WTC11 (cell line): ENCODE results near the gene RASL11A.

Experiments used
- CTCF ChIP-seq: fragments of 200-600 bp; IDR thresholded peaks from 2 replicates; pipeline ENCODE4 v1.8.0; 2022; ENCODE audit warnings: antibody characterized with exemption
- GABPB1 ChIP-seq: sonication (generic); formaldehyde crosslinking; IDR thresholded peaks from 2 replicates; pipeline ENCODE4 v1.8.1; 2023; ENCODE audit warnings: mild to moderate bottlenecking, missing genetic modification reagents
- JUN ChIP-seq: sonication (generic); formaldehyde crosslinking; IDR thresholded peaks from 2 replicates; pipeline ENCODE4 v1.8.0; 2023; ENCODE audit warnings: mild to moderate bottlenecking, missing genetic modification reagents
- MAX ChIP-seq: sonication (generic); formaldehyde crosslinking; IDR thresholded peaks from 2 replicates; pipeline ENCODE4 v1.8.0; 2022; ENCODE audit warnings: mild to moderate bottlenecking, missing genetic modification reagents
- MLX ChIP-seq: sonication (generic); formaldehyde crosslinking; IDR thresholded peaks from 2 replicates; pipeline ENCODE4 v1.8.1; 2023; ENCODE audit warnings: mild to moderate bottlenecking, missing genetic modification reagents, moderate library complexity
- OVOL2 ChIP-seq: fragments of 250-450 bp; sonication (Bioruptor Pico); IDR thresholded peaks from 2 replicates; pipeline ENCODE4 v1.9.0; 2021; ENCODE audit warnings: mild to moderate bottlenecking, borderline replicate concordance
- SMAD4 ChIP-seq: sonication (generic); formaldehyde crosslinking; IDR thresholded peaks from 2 replicates; pipeline ENCODE4 v1.8.0; 2022; ENCODE audit warnings: mild to moderate bottlenecking, missing genetic modification reagents
- TEAD1 ChIP-seq: sonication (generic); formaldehyde crosslinking; IDR thresholded peaks from 2 replicates; pipeline ENCODE4 v1.8.0; 2022; ENCODE audit warnings: mild to moderate bottlenecking, missing genetic modification reagents
- TF ChIP-seq, protein P1 (sequence below): sonication (generic); formaldehyde crosslinking; IDR thresholded peaks from 2 replicates; pipeline ENCODE4 v1.8.1; 2022; ENCODE audit warnings: mild to moderate bottlenecking, moderate library complexity, missing genetic modification reagents
- TF ChIP-seq, protein P2 (sequence below): sonication (generic); formaldehyde crosslinking; IDR thresholded peaks from 2 replicates; pipeline ENCODE4 v1.8.1; 2023; ENCODE audit warnings: mild to moderate bottlenecking, missing genetic modification reagents, moderate library complexity

DNA sequence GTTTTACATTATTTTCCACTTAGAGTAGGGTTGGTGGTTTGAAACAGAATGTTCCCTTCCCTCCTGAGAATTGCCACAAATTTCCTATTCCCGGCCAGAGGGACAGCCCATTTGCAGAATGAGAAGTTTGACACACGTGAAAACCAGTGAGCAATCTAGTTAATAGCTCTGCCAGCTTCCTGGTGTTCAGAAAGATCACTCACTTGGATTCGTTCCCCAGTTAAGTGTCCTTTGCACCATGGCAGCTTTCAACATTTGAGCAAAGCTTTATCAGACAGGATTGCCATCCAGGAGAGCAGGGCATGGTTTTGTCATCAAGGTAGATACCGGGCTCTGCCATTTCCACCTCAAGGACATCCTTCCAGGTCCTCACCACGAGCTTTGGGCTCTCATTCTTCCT lies 28.2 kb downstream of the RASL11A start:
- TF ChIP-seq SMAD4 (CRISPR knock-in tag): no peak
- no peak for TF ChIP-seq CTCF
- no peak for TF ChIP-seq TEAD1 (CRISPR knock-in tag)
- no peak for TF ChIP-seq GABPB1 (CRISPR knock-in tag)
- TF ChIP-seq MLX (CRISPR knock-in tag): no peak
- no peak for TF ChIP-seq OVOL2
- no peak for TF ChIP-seq JUN (CRISPR knock-in tag)
- TF ChIP-seq, protein P1, sequence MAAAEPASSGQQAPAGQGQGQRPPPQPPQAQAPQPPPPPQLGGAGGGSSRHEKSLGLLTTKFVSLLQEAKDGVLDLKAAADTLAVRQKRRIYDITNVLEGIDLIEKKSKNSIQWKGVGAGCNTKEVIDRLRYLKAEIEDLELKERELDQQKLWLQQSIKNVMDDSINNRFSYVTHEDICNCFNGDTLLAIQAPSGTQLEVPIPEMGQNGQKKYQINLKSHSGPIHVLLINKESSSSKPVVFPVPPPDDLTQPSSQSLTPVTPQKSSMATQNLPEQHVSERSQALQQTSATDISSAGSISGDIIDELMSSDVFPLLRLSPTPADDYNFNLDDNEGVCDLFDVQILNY: no peak
- TF ChIP-seq MAX (CRISPR knock-in tag): no peak
- TF ChIP-seq, protein P2, sequence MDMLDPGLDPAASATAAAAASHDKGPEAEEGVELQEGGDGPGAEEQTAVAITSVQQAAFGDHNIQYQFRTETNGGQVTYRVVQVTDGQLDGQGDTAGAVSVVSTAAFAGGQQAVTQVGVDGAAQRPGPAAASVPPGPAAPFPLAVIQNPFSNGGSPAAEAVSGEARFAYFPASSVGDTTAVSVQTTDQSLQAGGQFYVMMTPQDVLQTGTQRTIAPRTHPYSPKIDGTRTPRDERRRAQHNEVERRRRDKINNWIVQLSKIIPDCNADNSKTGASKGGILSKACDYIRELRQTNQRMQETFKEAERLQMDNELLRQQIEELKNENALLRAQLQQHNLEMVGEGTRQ: no peak
